HEK293 (cell line): Measurements from ENCODE around the gene TNNI3K.

Source experiments
- YY1 ChIP-seq: fragments of 450-650 bp; formaldehyde crosslinking; IDR thresholded peaks from 2 replicates; pipeline ENCODE4 v1.5.1; 2018; ENCODE audit warnings: missing biosample characterization, missing genetic modification characterization
- ZEB2 ChIP-seq: fragments of 450-650 bp; formaldehyde crosslinking; IDR thresholded peaks from 2 replicates; pipeline ENCODE4 v1.5.1; 2016; ENCODE audit warnings: missing biosample characterization, missing genetic modification characterization
- ZNF157 ChIP-seq: fragments of 450-650 bp; formaldehyde crosslinking; IDR thresholded peaks from 2 replicates; pipeline ENCODE4 v1.5.1; 2016; ENCODE audit warnings: missing biosample characterization, missing genetic modification characterization
- TF ChIP-seq, protein P1 (sequence below): fragments of 450-650 bp; formaldehyde crosslinking; IDR thresholded peaks from 2 replicates; pipeline ENCODE4 v1.5.1; 2016; ENCODE audit warnings: missing biosample characterization, missing genetic modification characterization

DNA sequence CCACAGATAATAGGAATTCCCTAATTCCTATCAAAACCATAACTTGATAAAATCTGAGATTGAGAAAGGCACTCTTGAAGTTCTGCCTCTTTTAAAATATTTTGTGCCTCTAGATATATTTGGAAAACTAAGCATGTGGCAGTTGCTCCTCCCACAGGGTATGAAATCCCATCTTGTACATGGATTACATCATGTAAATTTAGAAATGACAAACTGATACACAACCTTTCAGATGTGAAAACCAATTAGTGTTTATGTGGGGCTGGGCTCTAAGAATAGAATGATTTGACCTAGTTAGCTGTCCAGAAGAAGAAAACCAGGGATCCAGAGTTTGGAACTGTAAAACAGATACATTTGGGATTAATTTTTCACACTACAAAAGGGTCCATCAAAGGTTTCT is 261.5 kb downstream of the TNNI3K start:
- TF ChIP-seq, protein P1, sequence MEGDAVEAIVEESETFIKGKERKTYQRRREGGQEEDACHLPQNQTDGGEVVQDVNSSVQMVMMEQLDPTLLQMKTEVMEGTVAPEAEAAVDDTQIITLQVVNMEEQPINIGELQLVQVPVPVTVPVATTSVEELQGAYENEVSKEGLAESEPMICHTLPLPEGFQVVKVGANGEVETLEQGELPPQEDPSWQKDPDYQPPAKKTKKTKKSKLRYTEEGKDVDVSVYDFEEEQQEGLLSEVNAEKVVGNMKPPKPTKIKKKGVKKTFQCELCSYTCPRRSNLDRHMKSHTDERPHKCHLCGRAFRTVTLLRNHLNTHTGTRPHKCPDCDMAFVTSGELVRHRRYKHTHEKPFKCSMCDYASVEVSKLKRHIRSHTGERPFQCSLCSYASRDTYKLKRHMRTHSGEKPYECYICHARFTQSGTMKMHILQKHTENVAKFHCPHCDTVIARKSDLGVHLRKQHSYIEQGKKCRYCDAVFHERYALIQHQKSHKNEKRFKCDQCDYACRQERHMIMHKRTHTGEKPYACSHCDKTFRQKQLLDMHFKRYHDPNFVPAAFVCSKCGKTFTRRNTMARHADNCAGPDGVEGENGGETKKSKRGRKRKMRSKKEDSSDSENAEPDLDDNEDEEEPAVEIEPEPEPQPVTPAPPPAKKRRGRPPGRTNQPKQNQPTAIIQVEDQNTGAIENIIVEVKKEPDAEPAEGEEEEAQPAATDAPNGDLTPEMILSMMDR, result no peak
- TF ChIP-seq YY1 (tag by site-specific recombination) (no peak), ZNF157 (tag by site-specific recombination) (no peak), ZEB2 (tag by site-specific recombination) (no peak)
